Adrenal gland (tissue), 5 donors: ENCODE data around the gene REC8.

ENCODE experiments used
- CTCF ChIP-seq, 6 experiments: fragments of 450-650 bp in 4 of 6; fragments of 200-600 bp in 2 of 6; sonication (generic) in 1 of 6; IDR thresholded peaks; 1 replicate in 5 of 6; 2 replicates in 1 of 6; pipeline versions ENCODE4 v1.5.1 to v1.8.0; 2016 to 2021; ENCODE audit warnings: antibody characterized with exemption in 6 of 6, mild to moderate bottlenecking in 2 of 6, moderate library complexity in 1 of 6
- POLR2A ChIP-seq, 2 donors: fragments of 450-650 bp; IDR thresholded peaks; one replicate each; pipeline ENCODE4 v1.6.1; 2017; ENCODE audit warnings: antibody characterized with exemption in 2 of 2, mild to moderate bottlenecking in 2 of 2, moderate library complexity in 1 of 2
- donor health status: DM: no; HTN: no; CAD: no.

DNA sequence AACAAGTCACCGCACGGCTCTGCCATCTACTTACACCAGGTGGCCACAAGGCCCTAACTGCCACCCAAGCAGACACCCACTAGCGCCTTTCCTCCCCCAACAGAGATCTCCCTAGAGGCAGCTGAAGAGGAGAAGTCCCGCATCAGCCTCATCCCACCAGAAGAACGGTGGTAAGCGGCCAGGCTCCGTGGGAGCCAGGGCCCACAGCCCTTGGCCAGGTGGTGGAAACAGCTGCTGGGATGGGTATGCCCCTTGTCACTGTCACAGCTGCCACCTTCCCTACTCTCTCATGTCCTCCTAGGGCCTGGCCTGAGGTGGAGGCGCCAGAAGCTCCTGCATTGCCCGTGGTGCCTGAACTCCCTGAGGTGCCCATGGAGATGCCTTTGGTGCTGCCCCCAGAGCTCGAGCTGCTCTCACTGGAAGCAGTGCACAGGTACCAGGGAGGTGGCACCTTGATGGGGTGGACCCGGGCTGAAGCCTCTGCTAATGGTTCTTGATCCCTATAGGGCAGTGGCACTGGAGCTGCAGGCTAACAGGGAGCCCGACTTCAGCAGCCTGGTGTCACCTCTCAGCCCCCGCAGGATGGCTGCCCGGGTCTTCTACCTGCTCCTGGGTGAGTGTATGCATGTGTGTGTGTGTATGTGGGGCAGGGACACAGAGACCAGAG, 7.5 kb downstream of the REC8 start:
- no peak for TF ChIP-seq CTCF (IDR thresholded peaks at IDR 0.05)
- TF ChIP-seq POLR2A (IDR thresholded peaks at IDR 0.05): no peak
